Stomach (tissue), 4 donors: ENCODE measurements around the gene SPTBN5.

Experiments used
- CTCF ChIP-seq, 7 experiments: fragments of 450-650 bp in 4 of 7; fragments of 200-600 bp in 3 of 7; sonication (generic) in 3 of 7; IDR thresholded peaks; one replicate each; pipeline ENCODE4 v1.5.1; 2016 to 2019; ENCODE audit warnings: antibody characterized with exemption in 7 of 7, control low read depth in 2 of 7, mild to moderate bottlenecking in 1 of 7
- EP300 ChIP-seq: sonication (generic); formaldehyde crosslinking; IDR thresholded peaks from one replicate; pipeline ENCODE4 v1.6.1; 2017; ENCODE audit warnings: antibody characterized with exemption
- POLR2A ChIP-seq, 4 donors: fragments of 450-650 bp; IDR thresholded peaks; one replicate each; pipeline ENCODE4 v1.6.1; 2016; ENCODE audit warnings: antibody characterized with exemption in 4 of 4, control low read depth in 2 of 4, mild to moderate bottlenecking in 1 of 4, moderate library complexity in 1 of 4
- POLR2AphosphoS5 ChIP-seq, 3 donors: sonication (generic); formaldehyde crosslinking; IDR thresholded peaks; one replicate each; pipeline ENCODE4 v1.6.1; 2016; ENCODE audit warnings: antibody characterized with exemption in 3 of 3

- TF ChIP-seq POLR2A (IDR thresholded peaks at IDR 0.05) = no peak
- TF ChIP-seq EP300 = no peak
- no peak for TF ChIP-seq CTCF (IDR thresholded peaks at IDR 0.05)
- no peak for TF ChIP-seq POLR2AphosphoS5 (IDR thresholded peaks at IDR 0.05)
Observed at GRCh38 chr15:41813426-41813825, 80.4 kb downstream of the SPTBN5 start.
